GM18870 (cell line): Measurements from ENCODE around the gene GAB2.
"Not testable (repeated sequence)": the region's sequence is repeated elsewhere in the genome, so short reads cannot be mapped to it uniquely, and the experiment has no call there.

Source experiments
- ATAC-seq: cut with Tn5 transposase; IDR thresholded peaks from one replicate; pipeline ENCODE4 v1.9.1; 2021; ENCODE audit warnings: moderate library complexity; ENCODE audit not compliant: unreplicated experiment

The GAB2 gene

DNA sequence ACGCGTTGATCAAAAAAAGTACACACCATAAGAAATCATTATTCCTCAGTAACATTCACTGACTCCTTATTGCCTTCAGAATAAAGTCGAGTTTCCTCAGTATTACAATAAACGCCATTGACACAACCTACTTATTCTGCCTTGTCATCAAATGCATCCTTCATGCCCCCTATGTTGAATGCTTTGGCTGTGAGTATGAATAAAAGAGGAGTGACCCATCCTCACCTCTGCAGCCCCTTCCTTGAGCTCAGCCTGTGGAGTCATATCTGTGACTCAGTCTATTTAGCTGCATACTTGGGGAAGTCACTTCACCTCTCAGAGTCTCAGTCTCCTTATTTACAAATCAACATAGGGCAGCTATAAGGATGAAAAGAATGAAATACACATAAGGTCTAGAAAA lies 163.8 kb downstream of the GAB2 start:
- ATAC-seq: no peak

DNA sequence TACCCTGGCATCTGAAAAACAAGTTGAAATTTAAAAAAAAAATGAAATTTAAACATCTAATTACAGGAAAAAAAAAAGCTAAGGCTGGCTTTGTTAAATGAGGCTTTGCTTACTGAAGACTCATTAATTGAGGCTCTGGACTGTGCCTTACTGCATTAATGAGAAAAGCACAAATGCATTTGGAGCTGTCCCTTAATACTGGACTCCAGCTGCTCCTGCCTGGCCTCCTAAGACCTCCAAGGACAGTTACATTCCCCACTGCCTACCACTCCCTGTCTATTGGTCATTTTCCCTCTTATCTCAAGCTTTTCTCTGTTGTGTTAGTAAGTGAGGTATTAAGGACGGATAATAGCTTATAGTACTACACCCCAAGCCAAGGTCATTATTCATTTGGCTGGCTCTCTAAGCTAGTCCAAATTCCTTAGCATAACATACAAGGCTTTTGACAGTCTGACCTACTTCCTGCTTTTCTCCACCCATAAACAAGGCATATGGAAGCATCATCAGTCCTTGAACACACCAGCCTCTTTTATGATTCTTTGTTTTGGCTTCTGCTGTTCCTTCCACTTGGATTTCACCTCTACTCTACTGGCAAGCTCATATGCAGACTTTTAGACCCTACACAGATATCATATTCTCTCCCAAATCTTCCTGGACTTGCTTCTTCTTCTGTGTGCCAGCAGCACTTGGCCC lies 166.4 kb downstream of the GAB2 start:
- no peak for ATAC-seq

GRCh38 chr11:78250099-78250498 lies 167.5 kb downstream of the GAB2 start:
- no peak for ATAC-seq

DNA sequence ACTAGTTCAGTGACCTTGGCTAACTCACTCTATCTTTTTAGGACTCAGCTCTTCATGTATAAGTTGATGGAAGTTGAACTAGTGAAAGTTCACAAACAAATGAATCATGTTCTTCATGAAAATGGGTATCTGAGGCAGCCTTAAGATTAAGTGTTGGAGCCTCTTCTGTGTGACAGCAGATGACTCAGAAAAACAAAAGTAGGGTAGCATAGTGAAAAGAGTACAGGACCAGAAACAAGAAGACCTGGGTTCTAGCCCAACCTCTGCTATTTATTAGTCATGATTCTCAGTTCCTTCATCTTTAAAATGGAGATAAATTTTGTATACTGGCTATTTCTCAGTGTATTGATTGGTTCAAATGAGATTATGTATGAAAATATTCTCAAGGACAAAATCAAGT lies 168.7 kb downstream of the GAB2 start:
- ATAC-seq: no peak

- ATAC-seq: no peak
Measured at GRCh38 chr11:78248191-78248590, 169.4 kb downstream of the GAB2 start.

GRCh38 chr11:78244546-78245255 lies 172.9 kb downstream of the GAB2 start:
- no peak for ATAC-seq

GRCh38 chr11:78244080-78244479 lies 173.5 kb downstream of the GAB2 start:
- no peak for ATAC-seq

- no peak for ATAC-seq
Measured at GRCh38 chr11:78241475-78241874, 176.1 kb downstream of the GAB2 start.

DNA sequence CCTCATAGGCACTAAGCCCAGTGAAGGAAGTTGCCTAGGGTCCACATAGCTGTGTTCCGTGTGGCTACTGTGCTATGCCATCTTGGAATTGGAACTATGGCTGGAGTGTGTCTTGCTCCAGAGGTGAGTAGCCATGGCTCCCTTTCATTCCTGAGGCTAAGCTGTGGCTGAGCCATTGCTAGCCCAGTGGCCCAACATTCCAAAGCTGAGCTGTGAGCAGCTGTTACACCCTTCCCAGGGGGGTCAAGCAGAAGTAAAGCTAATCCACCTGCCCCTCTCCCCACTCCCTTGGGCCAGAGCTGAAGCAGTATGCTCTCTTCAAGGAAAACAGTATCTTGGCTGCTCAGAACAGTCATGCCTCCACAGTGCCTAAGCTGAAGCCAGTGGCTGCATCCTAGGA lies 177.8 kb downstream of the GAB2 start:
- ATAC-seq: no peak

- ATAC-seq: no peak
Measured at GRCh38 chr11:78237293-78238046, 180.2 kb downstream of the GAB2 start.

- no peak for ATAC-seq
Measured at GRCh38 chr11:78234006-78234405, 183.6 kb downstream of the GAB2 start.

DNA sequence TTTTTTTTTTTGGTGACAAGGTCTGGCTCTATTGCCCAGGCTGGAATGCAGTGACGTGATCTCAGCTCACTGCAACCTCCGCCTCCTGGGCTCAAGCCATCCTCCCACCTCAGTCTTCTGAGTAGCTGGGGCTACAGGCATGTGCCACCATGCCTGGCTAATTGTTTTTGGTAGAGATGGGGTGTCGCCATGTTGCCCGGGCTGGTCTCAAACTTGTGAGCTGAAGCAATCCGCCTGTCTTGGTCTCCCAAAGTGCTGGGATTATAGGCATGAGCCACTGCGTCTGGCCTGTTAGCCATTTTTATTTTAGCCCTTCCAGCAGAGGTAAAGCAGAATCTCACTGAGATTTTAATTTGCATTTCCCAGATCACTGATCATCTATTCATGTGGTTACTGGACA lies 184.6 kb downstream of the GAB2 start:
- ATAC-seq: not testable (repeated sequence)

- no peak for ATAC-seq
Measured at GRCh38 chr11:78231962-78232501, 185.6 kb downstream of the GAB2 start.

GRCh38 chr11:78230161-78230877 lies 187.3 kb downstream of the GAB2 start:
- ATAC-seq: no peak

GRCh38 chr11:78229106-78229505 lies 188.5 kb downstream of the GAB2 start:
- no peak for ATAC-seq

DNA sequence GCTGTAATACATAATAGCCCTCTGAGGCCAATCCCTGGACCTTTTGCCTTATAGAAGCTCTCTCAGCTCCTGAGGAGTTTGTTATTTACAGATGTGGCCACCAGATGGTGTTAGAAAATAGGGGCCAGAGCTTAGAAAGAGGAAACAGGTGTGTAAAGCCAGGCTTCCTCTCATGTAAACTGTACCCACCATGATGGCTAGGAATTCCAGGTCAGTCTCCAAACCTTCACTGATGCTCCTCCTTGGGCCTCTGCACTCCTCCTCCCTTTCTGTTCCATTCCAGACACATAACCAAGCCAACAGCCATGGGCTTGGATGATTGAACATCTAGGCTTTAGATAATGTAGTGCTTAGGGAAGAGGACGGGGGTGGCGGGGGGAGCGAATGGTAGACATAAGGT lies 189.2 kb downstream of the GAB2 start:
- peak; percentile 51 for ATAC-seq

GRCh38 chr11:78227921-78228320 lies 189.7 kb downstream of the GAB2 start:
- no peak for ATAC-seq

GRCh38 chr11:78226684-78227680 lies 190.6 kb downstream of the GAB2 start:
- ATAC-seq: no peak

DNA sequence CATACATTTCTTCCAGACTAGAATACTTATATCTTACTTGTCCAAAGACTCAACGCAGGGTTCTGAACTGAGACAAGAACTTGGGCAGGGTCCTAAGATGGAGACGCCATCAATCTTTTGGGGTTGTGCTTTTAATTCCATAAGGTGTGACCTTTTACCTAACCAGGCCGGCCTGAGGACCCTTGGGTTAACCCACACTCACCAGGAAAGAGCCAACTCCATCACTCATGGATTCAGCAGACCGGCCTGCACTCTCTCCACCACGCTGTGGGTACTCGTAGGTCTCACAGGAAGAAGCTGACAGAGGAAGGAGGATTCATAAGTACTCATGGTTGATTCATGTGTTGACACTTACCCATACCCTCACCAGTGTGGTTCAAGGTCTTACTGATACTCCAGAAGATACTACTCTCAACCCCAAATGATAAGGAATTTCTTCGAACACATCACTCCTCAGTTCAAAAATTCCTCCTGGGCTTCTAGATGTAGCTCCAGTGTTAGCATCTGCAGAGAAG lies 192.7 kb downstream of the GAB2 start:
- ATAC-seq: no peak

DNA sequence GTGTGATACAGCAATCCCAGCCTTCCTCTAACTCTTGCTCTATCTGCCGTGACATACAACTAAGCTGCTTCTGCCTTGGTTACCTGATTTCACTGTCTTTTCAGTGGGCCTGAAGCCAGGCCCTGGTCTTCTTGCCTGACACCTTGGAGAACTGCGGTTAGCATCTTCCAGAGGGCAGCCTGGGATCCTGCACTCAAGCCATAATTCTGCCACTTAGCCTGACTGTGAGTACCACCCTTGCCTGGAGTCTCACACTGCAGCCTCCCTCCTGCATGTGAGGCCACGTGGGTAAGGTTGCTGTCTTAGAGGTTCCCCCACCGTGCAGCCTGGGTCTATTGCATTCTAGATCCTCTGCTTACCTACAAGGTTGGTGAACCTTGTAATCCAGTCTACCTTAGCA lies 193.1 kb downstream of the GAB2 start:
- no peak for ATAC-seq
